NCI-H526 treated with DMSO at 0.1 percent for 48 hours (cell line): ENCODE data around the gene ATG5.
"Not testable (repeated sequence)": the region's sequence is repeated elsewhere in the genome, so short reads cannot be mapped to it uniquely, and the experiment has no call there.

Experiments used
- DNase-seq: peaks from one replicate; lab custom pipeline; 2025; lab: John Stamatoyannopoulos, UW

Gene ATG5

GRCh38 chr6:106309766-106310373 lies 15.7 kb downstream of the ATG5 start:
- no peak for DNase-seq

- no peak for DNase-seq
Measured at GRCh38 chr6:106308985-106309384, 16.6 kb downstream of the ATG5 start.

GRCh38 chr6:106305740-106306139 lies 19.8 kb downstream of the ATG5 start:
- no peak for DNase-seq

GRCh38 chr6:106300944-106301343 lies 24.6 kb downstream of the ATG5 start:
- DNase-seq, result peak; percentile 8

- DNase-seq, result no peak
Measured at GRCh38 chr6:106300020-106300780, 25.4 kb downstream of the ATG5 start.

- no peak for DNase-seq
Measured at GRCh38 chr6:106293116-106293515, 32.4 kb downstream of the ATG5 start.

GRCh38 chr6:106290954-106291353 lies 34.6 kb downstream of the ATG5 start:
- DNase-seq, result no peak

- DNase-seq, result no peak
Measured at GRCh38 chr6:106290032-106290431, 35.5 kb downstream of the ATG5 start.

- no peak for DNase-seq
Measured at GRCh38 chr6:106287215-106287614, 38.3 kb downstream of the ATG5 start.

- DNase-seq, result no peak
Measured at GRCh38 chr6:106286746-106287145, 38.8 kb downstream of the ATG5 start.

- DNase-seq, result no peak
Measured at GRCh38 chr6:106283481-106283880, 42.1 kb downstream of the ATG5 start.

GRCh38 chr6:106281661-106282060 lies 43.9 kb downstream of the ATG5 start:
- DNase-seq, result no peak

GRCh38 chr6:106281088-106281487 lies 44.5 kb downstream of the ATG5 start:
- DNase-seq, result no peak

GRCh38 chr6:106279179-106279578 lies 46.4 kb downstream of the ATG5 start:
- DNase-seq, result no peak

- no peak for DNase-seq
Measured at GRCh38 chr6:106275692-106276091, 49.9 kb downstream of the ATG5 start.

- no peak for DNase-seq
Measured at GRCh38 chr6:106273087-106273486, 52.5 kb downstream of the ATG5 start.

GRCh38 chr6:106272287-106272686 lies 53.3 kb downstream of the ATG5 start:
- no peak for DNase-seq

- DNase-seq, result peak; percentile 81
Measured at GRCh38 chr6:106270414-106270813, 55.1 kb downstream of the ATG5 start.

GRCh38 chr6:106269268-106269919 lies 56.2 kb downstream of the ATG5 start:
- not testable (repeated sequence) for DNase-seq

- not testable (repeated sequence) for DNase-seq
Measured at GRCh38 chr6:106268500-106268899, 57.1 kb downstream of the ATG5 start.

GRCh38 chr6:106264433-106264832 lies 61.1 kb downstream of the ATG5 start:
- DNase-seq, result not testable (repeated sequence)

- not testable (repeated sequence) for DNase-seq
Measured at GRCh38 chr6:106259748-106260147, 65.8 kb downstream of the ATG5 start.

GRCh38 chr6:106258726-106259125 lies 66.8 kb downstream of the ATG5 start:
- DNase-seq, result no peak
